Stimulated activated naive CD4-positive, alpha-beta T cell (primary cell): Measurements from ENCODE around the gene TAAR8.
"Not testable (repeated sequence)": the region's sequence is repeated elsewhere in the genome, so short reads cannot be mapped to it uniquely, and the experiment has no call there.

ENCODE experiments used
- DNase-seq, 6 experiments: peaks; one replicate each; lab custom pipeline; 2025; lab: John Stamatoyannopoulos, UW

TAAR8 gene

DNA sequence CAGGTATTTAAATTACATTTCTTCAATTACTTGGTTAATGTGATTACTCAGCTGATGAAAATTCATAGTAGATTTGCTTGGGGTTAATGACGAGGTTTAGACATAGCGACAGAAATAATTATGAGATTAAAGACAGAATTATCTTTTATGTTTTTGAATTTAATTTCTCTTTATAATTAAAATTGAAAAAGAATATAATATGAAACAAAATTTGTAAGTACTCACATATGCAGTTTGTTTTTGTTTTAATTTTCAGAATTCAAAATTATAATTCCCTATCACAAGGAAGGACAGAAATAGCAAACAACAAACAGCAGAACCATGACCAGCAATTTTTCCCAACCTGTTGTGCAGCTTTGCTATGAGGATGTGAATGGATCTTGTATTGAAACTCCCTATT lies at the start of gene TAAR8:
TAAR8 (plus strand) TSS at position 301 of the 400 bp plus-strand sequence; CDS start at position 322, 21 bp downstream.
- no peak for DNase-seq

DNA sequence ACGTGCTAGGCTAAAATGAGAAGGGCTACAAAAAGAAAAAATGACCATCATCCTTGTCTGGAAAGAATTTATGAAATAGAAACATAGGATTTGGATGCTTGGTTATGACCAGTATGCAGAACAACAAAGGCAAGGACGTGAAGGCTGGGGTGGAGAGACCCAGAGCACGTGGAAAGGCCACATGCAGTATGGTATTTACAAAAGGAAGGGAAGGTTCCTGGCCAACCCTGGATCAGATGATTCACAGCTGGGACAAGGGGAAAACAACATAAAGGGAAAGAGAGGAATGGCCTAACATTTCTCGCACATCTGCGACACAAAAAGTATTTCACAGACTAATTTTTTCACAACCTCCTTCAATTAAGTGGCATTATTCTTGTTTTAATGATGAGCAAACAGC lies 47.7 kb upstream of the TAAR8 start:
- no peak for DNase-seq

DNA sequence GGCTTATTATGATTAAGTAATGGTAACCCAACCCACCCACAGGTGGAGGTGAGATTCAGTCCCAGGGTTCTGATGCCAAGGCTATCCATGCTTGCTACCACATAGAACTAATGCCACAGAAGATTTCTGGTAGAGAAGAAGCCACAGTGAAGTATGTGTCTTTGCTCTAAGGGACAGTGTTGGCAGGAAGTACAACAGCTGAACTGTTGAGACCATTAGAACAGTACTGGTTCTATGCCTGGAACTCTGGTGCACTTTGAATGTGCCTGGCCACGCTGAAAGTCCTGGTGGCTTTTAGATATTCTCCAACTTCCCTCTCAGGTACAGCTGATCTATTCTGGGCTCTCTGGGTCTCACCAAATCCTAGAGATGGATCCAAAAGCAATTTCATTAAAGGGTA lies 47.3 kb upstream of the TAAR8 start:
- no peak for DNase-seq

GRCh38 chr6:132506461-132506860 lies 46.0 kb upstream of the TAAR8 start:
- DNase-seq = no peak

DNA sequence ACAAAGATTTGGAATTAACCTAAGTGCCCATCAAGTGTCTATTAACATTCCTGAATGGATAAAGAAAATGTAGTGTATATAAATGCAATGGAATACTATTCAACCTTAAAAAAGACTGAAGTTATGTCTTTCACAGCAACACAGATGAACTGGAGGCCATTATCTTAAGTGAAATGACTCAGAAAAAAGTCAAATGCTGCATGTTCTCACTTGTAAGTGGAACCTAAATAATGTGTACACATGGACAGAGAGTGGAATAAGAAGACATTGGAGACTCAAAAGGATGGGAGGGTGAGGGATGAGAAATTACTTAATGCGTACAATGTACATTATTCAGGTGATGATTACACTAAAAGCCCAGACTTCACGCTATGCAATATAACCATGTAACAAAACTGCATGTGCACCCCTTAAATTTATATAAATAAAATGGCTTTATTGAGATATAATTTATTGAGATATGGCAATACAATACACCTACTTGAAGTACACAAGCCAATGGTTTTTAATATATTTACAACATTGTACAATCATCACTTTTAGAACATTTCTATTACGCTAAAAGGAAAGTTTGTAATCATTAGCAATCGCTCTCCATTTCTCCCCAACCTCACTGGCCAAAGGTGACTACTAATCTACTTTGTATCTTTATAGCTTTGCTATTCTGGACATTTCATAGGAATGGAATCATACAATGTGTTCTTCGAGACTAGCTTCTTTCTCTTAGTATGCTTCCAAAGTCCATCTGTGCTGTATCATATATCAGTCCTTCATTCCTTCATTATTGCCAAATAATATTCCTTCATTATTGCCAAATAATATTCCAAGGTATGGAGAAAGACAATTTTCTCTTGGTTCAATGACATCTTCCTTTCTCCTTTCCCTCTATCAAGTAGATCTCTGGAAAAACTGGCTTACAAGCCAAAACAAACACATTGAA lies 45.3 kb upstream of the TAAR8 start:
- no peak for DNase-seq

DNA sequence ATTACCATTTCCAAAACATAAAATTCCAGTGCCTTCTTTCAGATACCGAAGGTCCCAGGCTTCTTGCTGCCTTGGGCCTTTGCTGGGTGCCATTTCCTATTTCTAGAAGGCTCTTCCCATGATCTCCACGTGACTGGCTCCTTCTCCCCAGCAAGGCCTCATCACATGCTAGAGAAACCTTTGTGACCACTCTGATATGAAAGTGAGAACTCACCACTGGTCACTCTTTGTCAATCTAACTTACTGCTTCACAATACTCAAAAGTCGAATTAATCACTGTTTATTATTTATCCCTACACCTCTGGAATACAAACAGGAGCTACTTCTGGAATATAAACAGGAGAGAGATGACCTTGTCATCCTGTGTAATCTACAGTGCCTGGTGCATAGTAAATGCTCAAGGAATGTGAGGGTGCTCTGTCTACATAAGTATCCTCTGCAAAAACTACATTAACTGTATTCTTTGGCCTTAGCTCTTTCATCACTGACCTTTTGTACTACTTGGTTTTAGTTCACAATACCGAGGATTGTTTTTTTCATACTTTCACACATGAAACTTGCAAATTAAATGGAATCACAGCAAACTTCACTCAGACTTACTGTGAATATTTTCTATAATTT lies 41.2 kb upstream of the TAAR8 start:
- no peak for DNase-seq

- DNase-seq = no peak
Measured at GRCh38 chr6:132511831-132512220, 40.6 kb upstream of the TAAR8 start.

GRCh38 chr6:132512342-132512637 lies 40.2 kb upstream of the TAAR8 start:
- DNase-seq = no peak

DNA sequence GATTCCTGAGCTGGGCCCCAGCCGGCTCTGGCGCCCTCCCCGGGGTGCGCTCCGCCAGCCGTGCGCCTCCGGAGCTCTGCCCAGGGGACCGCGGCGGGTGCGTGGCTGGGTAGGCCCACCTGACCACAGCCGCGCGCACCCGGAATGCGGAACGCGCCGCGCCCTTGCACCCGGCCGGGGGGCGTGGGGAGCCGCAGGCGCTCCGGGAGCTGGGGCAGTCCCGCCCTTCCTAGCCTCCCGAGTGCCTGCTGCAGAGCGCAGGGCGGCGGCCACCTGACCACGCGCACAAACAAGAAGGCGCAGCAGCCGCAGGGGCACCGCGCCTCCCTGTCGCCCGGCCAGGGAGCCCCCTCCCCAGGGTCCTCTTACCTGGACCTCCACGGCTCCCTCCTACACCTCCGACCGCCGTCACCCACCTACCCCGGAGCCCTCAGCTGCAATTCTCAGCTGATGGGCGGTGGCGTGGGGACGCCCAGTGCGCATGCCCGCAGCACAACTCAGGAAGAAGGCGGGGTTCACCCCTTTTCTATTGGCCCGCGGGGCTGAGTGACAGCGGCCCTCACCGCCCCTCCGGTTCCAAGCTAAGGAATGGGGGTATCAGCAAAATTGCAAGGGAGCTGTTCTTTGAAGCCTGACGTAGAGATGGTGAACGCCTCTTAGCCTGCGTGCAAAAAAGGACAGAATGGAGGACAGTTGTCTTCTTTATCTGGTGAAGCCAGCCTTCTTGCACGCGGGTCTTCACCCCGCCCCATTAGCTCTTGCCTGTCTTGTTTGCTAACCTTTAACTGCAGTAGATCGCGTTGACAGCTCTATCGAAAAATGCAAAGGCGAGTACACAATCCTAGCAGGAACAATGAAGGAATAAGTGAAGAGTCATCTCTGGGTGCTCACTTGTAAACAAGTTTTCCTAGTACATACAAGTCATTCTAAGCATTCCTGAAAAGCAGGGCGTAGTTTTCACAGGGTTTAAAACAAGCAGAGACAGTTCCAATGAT lies 39.5 kb upstream of the TAAR8 start, which contains the start of gene STX7:
STX7 (minus strand) TSS at position 479 of the 995 bp plus-strand sequence. CDS start 9,586 bp downstream, outside the sequence.
- DNase-seq = peak; percentile 75 to 90 (median 83)

DNA sequence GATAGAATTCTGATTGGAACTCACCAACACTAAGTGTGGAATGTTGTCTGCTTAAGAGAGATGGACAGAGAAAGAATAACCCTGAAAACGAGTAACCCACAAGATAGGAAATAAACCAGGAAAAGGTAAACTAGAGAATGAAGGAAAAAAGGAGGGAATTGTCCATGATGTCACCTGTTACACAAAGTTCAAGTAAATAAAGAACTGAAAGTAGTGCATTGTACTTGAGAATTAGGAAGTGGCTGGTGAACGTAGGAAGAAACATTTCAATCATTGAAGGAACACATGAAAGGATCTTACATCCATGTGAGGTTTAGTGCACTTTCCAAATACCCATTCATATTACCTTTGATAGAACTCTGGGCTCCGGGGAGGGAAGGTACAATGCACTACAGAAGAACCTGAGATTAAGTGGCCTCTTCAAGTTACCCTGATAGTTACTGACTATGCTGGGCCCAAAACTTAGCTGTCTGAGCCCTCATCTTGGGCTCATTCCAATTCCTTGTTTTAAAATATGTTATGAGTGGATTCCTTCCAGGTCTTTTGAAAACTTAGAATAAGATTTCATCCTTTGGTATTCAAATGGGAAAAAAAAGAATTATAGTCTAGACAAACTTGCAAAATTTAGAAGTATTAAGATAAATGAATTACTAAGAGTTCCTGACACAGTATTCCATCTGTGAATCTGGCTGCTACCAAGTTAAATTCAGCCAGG lies 38.5 kb upstream of the TAAR8 start:
- no peak for DNase-seq

DNA sequence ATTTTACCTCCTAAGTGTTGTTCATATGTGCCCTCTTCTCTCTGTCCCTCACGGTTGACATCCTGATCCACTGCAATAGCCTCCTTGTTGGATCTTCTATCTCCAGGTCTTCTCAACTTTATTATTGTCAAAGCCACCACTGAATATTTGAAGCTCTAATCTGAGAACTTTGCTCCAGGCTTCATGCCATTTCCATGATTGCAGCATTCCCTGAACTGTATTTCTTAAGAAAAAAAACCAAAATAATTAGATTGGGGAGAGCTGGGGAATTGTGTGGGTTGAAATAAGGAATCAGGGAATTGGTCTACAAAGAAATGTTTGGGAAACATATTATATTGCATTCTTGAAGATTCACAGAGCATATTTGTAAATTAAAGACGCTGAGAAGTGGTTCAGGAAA lies 37.1 kb upstream of the TAAR8 start:
- no peak for DNase-seq

- DNase-seq = no peak
Measured at GRCh38 chr6:132520953-132521352, 31.5 kb upstream of the TAAR8 start.

DNA sequence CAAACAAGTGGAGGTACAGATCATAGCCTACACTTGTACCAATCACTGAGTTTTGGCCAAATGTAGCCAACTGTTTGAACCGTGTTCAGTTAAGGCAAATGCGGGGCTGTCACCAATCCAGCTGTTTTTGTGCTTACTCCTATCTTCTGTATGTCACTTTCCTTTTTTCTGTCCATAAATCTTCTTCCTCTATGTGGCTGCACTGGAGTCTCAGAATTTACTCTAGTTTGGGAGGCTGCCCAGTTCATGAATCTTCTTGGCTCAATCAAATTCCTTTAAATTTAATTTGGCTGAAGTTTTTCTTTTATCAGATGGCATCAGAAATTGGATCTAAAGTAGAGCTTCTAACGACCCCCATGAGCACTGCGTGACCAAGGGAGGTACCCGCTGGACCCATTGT lies 27.8 kb upstream of the TAAR8 start:
- no peak for DNase-seq

- DNase-seq = no peak
Measured at GRCh38 chr6:132525866-132526265, 26.6 kb upstream of the TAAR8 start.

GRCh38 chr6:132526461-132526860 lies 26.0 kb upstream of the TAAR8 start:
- no peak for DNase-seq

DNA sequence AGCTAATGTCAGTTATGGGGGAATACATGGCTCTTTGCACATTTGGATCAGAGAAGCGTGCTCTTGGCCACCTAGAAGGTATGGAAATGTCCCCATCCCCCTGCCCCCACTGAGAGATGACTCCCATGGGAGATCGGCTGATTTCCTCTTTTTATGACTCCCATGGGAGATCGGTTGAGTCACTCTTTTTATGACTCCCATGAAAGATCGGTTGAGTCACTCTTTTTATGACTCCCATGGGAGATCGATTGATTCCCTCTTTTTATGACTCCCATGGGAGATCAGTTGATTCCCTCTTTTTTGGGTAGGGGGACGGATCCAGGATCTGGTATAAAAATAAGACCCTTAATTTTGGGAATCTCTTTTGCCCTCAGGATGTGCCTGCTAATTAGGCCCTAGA lies 24.7 kb upstream of the TAAR8 start:
- DNase-seq = no peak

- peak; percentile 11 to 76 (median 52) for DNase-seq
Measured at GRCh38 chr6:132530293-132530974, 22.0 kb upstream of the TAAR8 start.

GRCh38 chr6:132534546-132534945 lies 17.9 kb upstream of the TAAR8 start:
- not testable (repeated sequence) for DNase-seq

DNA sequence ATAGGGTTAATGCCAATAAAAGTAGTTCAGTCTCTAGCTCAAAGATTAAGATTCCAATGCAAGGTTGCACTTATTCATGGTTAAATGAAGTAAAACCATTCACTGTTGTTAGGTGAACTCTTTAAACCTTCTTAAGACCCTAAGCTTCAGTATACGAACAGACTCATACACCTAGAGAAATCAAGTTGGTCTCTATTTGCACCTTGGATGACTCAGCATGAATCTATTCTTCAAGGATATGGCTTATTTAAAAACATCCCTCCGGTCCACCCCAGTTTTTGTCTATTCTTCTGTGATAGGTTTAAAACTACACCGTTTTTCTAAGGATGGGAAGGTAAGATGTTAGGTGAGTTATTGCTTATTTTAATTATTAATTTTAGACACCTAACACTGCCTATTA lies 15.3 kb upstream of the TAAR8 start:
- no peak for DNase-seq

DNA sequence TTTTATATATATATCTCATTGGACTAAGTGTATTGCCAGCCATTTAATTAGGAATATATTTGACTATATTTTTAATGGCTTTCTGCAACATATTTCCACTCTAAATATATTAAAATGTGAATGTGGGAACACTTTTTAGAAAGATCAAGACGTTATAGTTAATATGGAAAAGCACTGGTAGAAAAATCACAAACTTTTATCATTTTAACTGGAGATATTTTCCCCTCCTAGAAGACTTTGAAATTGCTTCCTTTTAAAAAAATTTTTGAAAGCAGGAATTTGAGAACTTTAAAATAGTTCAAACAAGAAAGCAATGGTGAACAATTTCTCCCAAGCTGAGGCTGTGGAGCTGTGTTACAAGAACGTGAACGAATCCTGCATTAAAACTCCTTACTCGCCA lies 14.5 kb upstream of the TAAR8 start, which contains the start of gene TAAR9:
TAAR9 (plus strand) TSS at position 301 of the 400 bp plus-strand sequence; CDS start at position 314, 13 bp downstream.
- no peak for DNase-seq

DNA sequence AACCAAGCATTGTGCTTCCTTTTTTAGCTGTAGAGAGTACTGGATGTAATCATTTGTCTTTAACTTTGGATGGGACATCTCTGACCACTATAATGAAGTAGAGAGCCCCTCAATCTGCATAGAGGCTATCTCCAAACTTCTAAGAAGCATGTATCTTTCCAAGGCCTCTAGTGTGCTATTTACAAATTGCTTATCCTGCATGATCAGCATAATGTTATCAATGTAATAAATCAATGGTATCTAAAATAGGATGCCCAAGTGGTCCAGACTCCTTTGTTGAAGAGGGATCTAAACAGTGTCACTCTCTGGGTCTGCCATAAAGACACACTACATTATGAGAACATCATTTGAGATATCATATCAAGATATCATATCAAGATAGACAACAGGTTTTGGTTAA lies 7.6 kb upstream of the TAAR8 start:
- no peak for DNase-seq
